ENCODE data around the gene CAST.

GRCh38 chr5:96668725-96669124, 6.5 kb downstream of the CAST start:
- no peak for TF ChIP-seq POLR2A (IDR thresholded peaks at IDR 0.05; ENCODE audit: low read depth, low read length)
- TF ChIP-seq POLR2AphosphoS5 (IDR thresholded peaks at IDR 0.05; ENCODE audit: low read depth, low read length) = no peak
- no peak for TF ChIP-seq TAF1 (IDR thresholded peaks at IDR 0.05; ENCODE audit: borderline replicate concordance, low read depth, low read length)
